IPS-NIHi7 (cell line): ENCODE data around the gene KDM5C.

Experiments
- DNase-seq: peaks from one replicate; pipeline ENCODE4 v3.0.0; 2012; ENCODE audit warnings: mixed read lengths; ENCODE audit errors: extremely low spot score

Gene KDM5C

GRCh38 chrX:53224860-53225797 is at the start of gene KDM5C:
TSS of gene KDM5C (minus strand) at chrX:53225207. CDS start at chrX:53224889, 318 bp downstream.
- DNase-seq, result peak; percentile 96

DNA sequence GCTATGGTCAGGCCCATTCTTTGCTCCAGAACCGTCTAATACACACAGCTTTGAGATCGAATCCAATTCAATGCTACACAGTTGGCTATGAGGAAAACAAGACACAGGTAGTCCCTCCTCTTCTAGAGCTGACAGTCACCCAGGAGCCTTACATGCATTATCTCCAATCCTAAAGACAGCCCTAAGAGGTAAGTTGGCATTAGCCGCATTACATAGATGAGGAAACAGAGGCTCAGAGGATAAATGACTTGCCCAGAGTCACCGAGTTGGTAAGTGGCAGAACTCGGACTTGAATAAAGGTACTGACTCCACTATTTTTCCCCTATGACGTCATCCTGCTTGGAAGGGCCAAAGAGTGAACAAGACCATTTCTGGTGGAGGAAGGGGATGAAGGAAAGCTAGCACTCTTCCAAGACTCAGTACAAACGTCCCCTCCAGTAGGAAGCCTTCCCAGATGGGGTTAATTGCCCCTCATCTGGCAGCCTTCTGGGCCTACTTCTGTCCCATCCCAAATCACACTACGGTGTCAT is 47.9 kb upstream of the KDM5C start:
- DNase-seq, result no peak

- DNase-seq, result peak; percentile 18
These were observed 44.6 kb upstream of the KDM5C start for GRCh38 chrX:53269536-53270107.

DNA sequence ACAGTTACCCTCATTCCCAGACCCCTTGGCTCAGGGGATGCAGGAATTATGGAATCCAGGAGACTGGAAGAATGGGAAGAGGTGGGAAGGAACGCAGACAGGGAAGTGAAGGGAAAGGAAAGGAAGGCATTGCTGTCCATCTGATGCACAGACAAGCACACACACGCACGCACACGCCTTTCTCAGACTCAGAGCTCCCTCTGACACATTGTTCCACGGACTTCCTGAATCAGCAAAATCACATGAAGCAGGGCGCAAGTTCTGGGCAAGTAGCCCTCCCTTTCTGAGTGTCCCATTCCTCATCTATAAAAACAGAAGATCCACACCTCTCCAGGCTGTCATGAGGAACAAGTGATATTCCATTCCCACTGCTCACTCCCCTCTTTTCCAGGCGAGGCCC is 43.2 kb upstream of the KDM5C start:
- no peak for DNase-seq

DNA sequence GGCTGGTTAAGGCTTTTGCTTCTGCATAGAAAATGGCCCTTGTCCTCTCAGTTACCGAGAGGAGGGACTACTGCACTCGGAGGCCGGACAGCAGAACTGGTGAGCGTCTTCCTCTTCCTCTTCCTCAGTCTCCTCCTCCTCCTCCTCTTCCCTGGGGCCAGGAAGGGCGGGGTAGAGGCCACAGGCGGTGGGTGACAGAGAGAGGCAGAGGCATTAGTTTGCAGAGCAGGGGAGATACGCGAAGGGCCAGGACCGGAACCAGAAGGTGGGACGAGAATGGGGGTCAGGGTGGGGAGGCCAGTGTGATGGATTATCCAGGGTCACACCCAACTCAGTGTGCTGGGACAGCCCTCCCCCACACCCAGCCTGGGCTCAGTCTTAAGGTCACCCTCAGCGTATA is 41.9 kb upstream of the KDM5C start:
- no peak for DNase-seq

DNA sequence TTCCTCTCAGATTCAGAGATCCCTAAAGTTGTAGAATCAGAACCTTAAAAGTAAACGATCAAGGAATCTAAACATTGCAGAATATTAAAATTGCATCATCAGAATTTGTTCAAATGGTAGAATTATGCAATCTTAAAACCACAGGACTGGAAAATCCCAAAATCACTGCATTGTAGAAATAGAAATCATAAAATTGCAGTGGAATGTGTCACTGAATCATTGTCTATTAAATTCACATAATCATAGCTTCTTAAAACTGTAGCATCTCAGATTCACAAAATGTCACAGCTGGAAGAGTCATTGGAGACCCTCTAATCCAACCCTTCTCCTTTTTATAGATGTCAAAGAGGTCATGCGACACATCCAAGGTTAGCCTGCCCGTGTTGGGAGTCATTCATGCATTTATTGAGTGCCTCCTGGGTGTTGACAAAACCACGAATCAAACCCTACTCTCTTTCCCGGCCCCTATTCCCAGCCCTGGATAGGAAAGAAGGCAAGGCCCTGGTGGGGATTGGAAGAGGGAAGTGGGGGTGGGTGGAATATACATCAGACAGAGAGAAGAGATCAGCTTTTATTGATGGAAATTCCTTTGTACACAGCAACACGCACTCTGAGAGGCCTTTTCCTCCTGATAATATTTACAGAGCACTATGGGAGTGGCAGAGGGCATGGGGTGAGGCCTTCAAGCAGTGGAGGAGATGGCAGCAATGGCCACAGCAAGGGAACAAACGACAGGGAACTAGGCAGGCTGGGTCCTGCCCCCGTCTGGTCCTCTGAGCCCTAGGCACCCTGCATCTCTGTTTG is 41.0 kb upstream of the KDM5C start:
- no peak for DNase-seq

GRCh38 chrX:53263597-53264094 is 38.6 kb upstream of the KDM5C start:
- no peak for DNase-seq

DNA sequence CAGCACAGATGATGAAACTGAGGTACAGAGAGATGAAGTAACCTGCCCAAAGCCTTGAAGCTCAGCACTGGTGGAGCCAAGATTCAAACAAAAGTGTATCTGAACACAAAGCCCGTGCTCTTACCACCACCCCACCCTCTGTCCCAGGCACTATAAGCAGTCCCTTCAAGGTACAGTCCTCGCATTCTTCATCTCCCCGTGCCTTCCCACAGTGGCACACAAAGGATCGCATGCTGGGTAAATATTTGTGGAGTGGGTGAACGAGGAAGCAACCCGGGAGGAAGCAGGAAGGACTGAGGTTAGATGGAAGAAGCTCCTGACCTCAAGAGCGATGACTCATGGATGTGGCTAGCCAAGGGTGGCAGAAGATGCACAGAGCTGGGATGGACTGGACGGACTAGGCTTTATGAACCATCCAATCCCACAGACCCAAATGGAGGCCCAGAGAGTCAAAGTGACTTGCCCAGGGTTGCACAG is 37.9 kb upstream of the KDM5C start:
- no peak for DNase-seq

DNA sequence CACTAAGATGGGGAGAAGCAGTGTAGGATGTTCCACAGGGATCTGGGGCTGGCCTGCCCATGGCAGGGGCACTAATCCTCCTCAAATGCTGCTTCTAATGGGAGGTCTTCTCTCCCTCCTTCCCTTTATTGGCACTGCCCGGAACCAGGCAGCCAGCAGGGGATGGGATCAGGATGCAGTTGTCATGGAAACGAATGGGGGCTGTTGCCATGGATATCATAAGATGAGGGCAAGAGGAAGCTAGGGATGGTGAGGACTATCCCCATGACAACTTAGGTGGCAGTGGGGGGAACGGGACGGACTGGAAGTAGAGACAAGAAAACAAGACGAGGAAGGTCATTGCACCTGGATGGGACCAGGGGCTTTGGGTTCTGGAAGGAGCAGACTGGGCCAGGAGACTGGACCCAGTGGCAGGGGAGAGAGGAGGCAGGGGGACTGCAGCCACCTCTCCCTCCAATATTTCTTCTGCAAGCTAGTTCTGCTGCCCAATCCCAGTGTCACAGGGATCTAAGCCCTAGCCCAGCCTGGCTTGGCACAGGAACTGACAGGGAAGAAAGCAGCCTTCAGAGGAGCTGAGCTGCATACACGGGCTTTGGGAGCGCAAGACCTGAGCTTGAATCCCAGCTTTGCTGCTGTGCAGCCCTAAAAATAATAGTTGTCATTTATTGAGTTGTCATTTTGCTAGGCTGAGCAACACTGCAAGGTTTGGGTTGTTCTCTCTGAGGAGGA is 37.3 kb upstream of the KDM5C start:
- DNase-seq, result no peak

DNA sequence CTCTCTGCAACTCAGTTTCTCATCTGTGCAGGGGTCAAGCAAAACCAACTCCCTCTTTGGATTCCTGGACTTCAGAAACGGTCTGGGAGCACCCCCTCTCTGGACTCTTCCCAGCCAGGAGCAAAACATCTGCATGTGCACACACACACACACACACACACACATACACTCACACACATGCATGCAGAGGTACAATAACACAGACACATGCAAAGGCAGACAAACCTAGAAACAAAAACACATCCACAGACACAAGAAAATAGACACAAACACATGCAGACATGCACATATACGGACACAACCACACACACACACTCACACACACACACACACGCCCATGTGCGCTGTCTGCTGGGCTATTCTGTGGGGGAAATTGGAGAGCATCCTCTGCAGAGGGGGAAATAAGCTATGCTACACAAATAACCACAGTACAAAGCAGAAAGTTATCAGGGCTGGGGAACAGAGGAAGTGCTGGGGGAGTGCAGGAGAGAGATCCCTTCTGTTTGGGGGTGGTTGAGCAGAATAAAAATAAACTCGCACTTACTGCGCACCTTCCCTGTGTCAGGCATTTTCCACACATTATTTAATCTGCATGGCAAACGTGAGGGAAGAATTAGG is 36.5 kb upstream of the KDM5C start:
- no peak for DNase-seq

- DNase-seq, result no peak
These were observed 35.8 kb upstream of the KDM5C start for GRCh38 chrX:53260836-53261235.

DNA sequence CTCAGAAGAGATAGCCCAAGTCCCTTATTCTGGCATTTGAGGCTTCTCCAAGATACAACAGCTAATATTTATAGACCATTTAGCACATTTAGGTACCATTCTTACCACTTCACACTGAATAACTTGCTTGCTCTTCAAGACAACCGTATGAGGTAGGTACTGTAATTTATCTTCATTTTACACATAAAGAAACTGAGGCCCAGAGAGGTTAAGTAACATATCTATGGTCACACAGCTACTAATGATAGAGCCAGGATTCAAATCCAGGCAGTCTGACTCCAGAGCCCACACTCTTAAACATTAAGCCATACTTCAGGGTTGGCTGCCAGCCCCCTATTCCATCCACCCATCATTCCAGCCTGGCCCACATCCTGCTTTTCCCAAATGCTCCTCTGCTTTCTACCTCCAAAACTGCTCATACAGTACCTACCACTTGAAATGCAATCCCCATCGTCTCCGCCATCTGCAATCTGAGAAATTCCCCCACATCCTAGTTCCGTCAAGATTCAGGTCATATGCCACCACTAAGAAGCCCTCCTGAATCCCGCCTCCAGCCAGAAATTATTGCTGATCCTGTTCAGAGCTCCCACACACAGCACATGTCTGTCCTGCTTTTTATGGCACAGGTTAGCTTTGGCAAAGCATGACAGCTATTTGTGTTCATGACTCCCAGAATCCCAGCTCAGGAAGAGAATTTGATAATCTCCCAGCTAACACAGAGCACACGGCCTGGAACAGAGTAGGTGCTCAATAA is 32.8 kb upstream of the KDM5C start:
- no peak for DNase-seq

GRCh38 chrX:53257166-53257565 is 32.2 kb upstream of the KDM5C start:
- no peak for DNase-seq

DNA sequence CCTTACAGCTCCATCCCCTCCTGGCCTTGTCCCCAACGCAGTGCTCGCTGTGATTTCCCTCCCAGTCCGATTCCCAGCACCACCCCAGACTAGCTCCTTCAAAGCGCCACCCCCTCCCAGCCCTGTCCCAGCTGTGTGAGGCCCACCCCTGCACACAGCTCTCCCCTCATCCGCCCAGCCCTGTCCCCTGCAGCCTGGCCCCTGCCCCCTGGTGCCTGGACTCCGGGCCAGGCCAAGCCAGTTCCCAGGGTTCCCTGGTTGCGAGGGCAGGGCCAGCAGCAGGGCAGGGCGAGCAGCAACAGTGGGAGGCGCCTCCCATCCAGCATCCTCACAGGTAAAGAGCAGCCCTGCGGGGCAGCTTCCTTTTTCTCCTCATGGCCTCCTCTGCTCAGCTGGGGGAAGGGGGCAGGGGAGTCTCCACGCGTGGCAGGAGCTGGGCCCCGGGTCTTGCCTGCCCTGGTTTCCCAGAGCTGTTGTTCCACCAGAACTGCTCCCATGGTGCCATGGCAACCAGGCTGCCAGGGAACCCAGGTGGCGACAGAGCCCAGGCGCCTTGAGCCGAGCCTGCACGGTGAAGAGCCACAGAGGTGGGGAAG is 31.5 kb upstream of the KDM5C start:
- DNase-seq, result peak; percentile 53

DNA sequence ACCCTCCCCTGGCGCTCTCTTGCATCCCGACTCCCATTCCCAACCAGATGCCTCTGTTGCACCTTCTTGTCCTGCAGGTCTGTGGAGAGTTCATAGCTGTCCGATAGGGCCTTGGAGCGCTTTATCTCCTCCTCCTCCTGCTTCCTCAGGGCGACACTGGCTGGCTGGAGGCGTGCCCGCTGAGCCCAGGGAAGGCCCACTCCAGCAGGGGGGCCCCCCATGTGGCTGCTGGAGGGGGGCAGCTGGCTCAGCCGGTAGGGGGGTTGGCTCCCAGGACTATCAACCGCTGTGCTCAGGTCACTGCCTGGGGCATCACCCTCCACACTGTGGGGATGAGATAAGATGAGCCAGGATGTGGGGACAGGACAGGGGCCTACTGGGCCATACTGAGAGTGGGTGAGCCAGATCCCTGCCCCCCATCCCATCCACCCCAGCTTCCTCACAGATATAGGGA is 30.8 kb upstream of the KDM5C start:
- DNase-seq, result no peak

DNA sequence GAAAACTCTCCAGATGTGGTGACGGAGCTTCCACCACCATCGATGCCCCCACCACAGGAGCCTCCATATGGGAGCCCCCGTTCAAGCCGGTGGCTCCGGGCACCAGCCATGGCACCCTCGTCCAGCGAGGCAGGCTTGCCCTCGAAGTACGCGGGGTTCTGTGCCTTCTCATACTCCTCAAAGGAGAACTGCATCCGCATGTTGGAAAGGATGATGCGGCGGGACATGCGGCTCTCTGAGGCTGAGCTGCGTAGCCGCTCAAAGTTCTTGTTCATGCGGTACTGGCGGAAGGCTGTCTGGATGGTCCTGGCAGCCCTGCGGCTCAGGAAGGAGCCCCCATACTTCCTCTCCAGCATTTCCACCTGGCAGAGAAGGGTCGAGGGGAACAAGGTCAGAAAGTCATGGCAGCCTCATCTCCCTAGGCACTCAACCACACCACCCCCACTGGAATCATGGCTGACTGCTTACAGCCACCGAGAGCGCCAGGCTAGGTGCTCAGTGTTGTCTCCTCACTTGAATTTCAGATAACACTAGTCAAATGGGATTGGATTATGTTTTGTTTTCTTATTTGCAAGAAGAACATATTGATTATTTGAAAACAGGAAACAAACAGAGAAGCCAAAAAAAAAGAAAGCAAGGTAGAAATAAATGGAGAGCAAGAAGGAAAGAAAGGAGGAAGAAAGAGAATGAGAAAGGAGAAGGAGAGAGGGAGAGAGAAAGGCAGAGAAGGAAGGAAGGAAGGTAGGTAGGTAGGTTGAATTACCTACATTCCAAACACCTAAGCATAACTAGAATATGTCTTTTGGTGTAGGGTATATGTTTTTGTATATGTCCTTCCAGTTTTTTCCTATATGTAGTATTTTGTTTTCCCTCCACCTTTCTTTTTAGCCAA is 29.8 kb upstream of the KDM5C start:
- no peak for DNase-seq

DNA sequence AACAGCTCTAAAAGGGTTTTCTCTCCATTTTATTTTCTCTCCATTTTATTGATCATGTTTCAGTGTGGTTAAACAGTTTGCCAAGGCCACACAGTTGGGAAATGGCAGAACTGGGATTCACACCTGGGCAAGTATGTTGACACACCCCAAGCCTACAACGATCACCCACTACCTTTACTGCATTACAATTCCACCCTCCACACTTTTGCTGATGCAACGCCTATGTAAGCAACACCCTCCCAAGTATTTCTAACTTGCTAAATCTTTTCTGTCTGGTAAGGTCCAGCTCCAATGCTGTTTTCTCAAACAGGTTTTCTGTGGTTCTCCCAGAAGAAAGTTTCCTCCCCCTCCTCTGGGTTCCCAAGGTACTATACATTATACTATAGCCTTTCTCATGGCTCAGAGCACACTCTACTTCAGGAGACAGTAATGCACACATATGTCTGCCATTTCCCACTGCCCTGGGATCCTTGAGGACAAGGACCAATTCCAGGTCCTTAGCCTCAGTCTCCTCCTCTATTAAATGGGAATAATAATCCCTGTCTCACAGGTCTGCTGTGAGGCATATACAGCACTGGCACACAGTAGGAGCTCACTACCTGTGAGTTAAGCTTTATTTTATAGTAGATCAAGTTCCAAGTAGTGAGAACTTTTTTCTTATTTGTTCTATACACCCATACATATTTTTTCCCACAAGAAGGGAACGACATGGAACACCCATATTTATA is 28.4 kb upstream of the KDM5C start:
- no peak for DNase-seq

DNA sequence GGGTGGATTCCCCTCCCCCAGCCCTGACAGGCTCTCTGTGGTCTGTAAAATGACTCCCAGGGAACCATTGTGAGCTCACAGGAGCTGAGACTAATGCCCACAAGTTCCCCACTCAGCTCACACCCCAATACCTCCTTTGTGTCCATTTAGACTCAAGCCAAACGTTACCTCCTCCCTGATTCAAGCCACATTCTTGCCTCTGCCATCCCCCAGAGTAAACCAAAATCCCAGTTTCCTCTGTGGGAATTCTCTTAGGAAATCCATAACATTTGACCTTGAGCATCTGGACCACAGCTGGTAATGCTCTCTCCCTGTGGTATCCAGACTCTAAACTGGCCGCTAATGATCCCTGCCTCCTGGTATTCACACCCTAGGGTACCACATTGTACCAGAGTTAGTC is 26.3 kb upstream of the KDM5C start:
- no peak for DNase-seq
